Measurements from ENCODE around the gene DNAH17. TPM values are rescaled to one million over a fixed set of nuclear protein-coding genes. Genes with fewer than 3 reads are reported as not detected.

Gene DNAH17
- total and polyA plus RNA-seq, 2 donors (not counting 1 experiment from before 2014, with no cell fraction given), result 0.01 to 0.12 TPM

DNA sequence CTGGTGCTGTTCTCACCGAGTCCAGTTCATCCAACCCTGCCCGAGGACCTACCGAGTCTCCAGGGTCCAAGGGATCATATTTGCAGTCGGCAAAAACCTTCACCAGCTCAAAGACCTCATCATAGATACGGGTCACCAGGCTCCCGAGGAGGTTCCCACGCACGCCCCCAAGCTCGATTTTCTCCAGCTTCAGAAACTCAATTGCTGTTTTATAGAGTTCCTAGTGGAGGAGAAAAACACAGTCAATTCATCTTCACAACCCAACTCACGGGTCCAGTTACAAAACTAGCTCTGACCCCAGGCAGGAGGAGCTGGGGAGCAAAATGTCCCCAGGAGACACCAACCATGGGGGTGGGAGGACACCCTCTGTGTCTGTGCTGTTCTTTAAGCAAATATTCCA, 10.2 kb downstream of the DNAH17 start:
- DNase-seq, result no peak
- WGBS (ENCODE audit: insufficient coverage), result 95% methylated on average over 4 of the region's 10 CpGs
- intact Hi-C loops (cut with micrococcal nuclease), result no loop called here

More for the DNA sequence above, 10.2 kb downstream of the DNAH17 start:
- TF ChIP-seq, protein P1, sequence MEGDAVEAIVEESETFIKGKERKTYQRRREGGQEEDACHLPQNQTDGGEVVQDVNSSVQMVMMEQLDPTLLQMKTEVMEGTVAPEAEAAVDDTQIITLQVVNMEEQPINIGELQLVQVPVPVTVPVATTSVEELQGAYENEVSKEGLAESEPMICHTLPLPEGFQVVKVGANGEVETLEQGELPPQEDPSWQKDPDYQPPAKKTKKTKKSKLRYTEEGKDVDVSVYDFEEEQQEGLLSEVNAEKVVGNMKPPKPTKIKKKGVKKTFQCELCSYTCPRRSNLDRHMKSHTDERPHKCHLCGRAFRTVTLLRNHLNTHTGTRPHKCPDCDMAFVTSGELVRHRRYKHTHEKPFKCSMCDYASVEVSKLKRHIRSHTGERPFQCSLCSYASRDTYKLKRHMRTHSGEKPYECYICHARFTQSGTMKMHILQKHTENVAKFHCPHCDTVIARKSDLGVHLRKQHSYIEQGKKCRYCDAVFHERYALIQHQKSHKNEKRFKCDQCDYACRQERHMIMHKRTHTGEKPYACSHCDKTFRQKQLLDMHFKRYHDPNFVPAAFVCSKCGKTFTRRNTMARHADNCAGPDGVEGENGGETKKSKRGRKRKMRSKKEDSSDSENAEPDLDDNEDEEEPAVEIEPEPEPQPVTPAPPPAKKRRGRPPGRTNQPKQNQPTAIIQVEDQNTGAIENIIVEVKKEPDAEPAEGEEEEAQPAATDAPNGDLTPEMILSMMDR (IDR thresholded peaks at IDR 0.05), result no peak
- TF ChIP-seq EZH2 (IDR thresholded peaks at IDR 0.05; ENCODE audit: borderline replicate concordance, insufficient read depth, low read depth, low read length, poor library complexity, severe bottlenecking), result no peak
- H3K9ac ChIP-seq (ENCODE audit: low read length), result no peak overlapping the region
- Mint-ChIP-seq H3K27ac (no peak overlapping the region), H3K9me3 (ENCODE audit: insufficient read depth) (no peaks in the 10 kb centered on the region), H3K4me1 (peaks cover under 1% of the 10 kb centered on the region), H3K27me3 (peaks cover 9% of the 10 kb centered on the region), H3K4me3 (no peak overlapping the region)
- no peaks in the 10 kb centered on the region for H3K79me2 ChIP-seq (ENCODE audit: control insufficient read depth, insufficient read depth, low read length)
- ATAC-seq (ENCODE audit: low read depth), result no peak
- no peak overlapping the region for H3K4me3 ChIP-seq (ENCODE audit: control extremely low read depth in 1 of 5, extremely low read depth in 1 of 5, insufficient read depth in 1 of 5, low read depth in 2 of 5, low read length in 4 of 5)
- H3K4me2 ChIP-seq (replicated peaks; ENCODE audit: low read depth, low read length, poor library complexity, severe bottlenecking), result no peak overlapping the region
- no peak overlapping the region for H2AFZ ChIP-seq (ENCODE audit: insufficient read depth, low read depth, low read length, poor library complexity, severe bottlenecking)
- H3K4me1 ChIP-seq (ENCODE audit: control insufficient read depth in 2 of 2, insufficient read depth in 2 of 2, low read length in 2 of 2), result peaks cover 0 to 6% of the 10 kb centered on the region in 2 donors
- ChIA-PET CTCF (interaction anchor here (0.5 to 1.1 kb wide), 2 partner anchors 18 to 299 kb away, joined by 3 to 4 read pairs; no protein-coding TSS in a partner anchor), POLR2A (no interaction called here)
- H4K20me1 ChIP-seq (ENCODE audit: control insufficient read depth, insufficient read depth, low read length, poor library complexity, severe bottlenecking), result no peaks in the 10 kb centered on the region
- H3K9me3 ChIP-seq (ENCODE audit: control extremely low read depth in 1 of 3, control insufficient read depth in 2 of 3, insufficient read depth in 1 of 3, low read length in 2 of 3), result no peaks in the 10 kb centered on the region
- no peaks in the 10 kb centered on the region for H3K36me3 ChIP-seq (replicated peaks in 1 of 2; ENCODE audit: control extremely low read depth in 1 of 2, control insufficient read depth in 1 of 2, extremely low read depth in 1 of 2, insufficient read depth in 2 of 2, low read length in 1 of 2)
- H3K27me3 ChIP-seq (replicated peaks in 1 of 4; ENCODE audit: control extremely low read depth in 1 of 4, control insufficient read depth in 3 of 4, insufficient read depth in 4 of 4, low read length in 3 of 4), result peaks cover 0 to 6% (median 0%) of the 10 kb centered on the region in 4 experiments
- H3K27ac ChIP-seq (ENCODE audit: low read length in 2 of 2), result no peak overlapping the region
